Liver (tissue), 3 donors: Measurements from ENCODE around the gene NKX1-1.

Source experiments
- CTCF ChIP-seq: fragments of 150-350 bp; IDR thresholded peaks from 2 replicates; pipeline ENCODE4 v1.5.1; 2017; ENCODE audit warnings: improper control_type of control experiment, low read depth, low read length; ENCODE audit not compliant: missing input control
- EGR1 ChIP-seq, 2 donors: IDR thresholded peaks; 2 replicates each; pipeline ENCODE4 v1.6.1; 2016 to 2018; ENCODE audit warnings: antibody characterized with exemption in 2 of 2, low read depth in 2 of 2
- REST ChIP-seq: IDR thresholded peaks from 2 replicates; pipeline ENCODE4 v1.6.1; 2016; ENCODE audit warnings: antibody characterized with exemption, mild to moderate bottlenecking
- TAF1 ChIP-seq: conservative IDR thresholded peaks from 2 replicates; pipeline ENCODE4 v1.6.1; 2016; ENCODE audit warnings: antibody characterized with exemption, mild to moderate bottlenecking
- YY1 ChIP-seq: IDR thresholded peaks from 2 replicates; pipeline ENCODE4 v1.6.1; 2016; ENCODE audit warnings: antibody characterized with exemption, mild to moderate bottlenecking
- ZBTB33 ChIP-seq: IDR thresholded peaks from 2 replicates; pipeline ENCODE4 v1.6.1; 2016; ENCODE audit warnings: antibody characterized with exemption
- donor health status: healthy.
- donor health status: healthy.

GRCh38 chr4:1452431-1453051 is 46.3 kb upstream of the NKX1-1 start:
- TF ChIP-seq CTCF: no peak
- no peak for TF ChIP-seq EGR1 (IDR thresholded peaks at IDR 0.05; ENCODE audit: low read depth in 2 of 2)
- TF ChIP-seq REST: no peak
- no peak for TF ChIP-seq YY1
- no peak for TF ChIP-seq ZBTB33
- no peak for TF ChIP-seq TAF1
